Measurements from ENCODE around the gene STARD7. TPM values are rescaled to one million over a fixed set of nuclear protein-coding genes. Genes with fewer than 3 reads are reported as not detected.

STARD7 gene
- total and polyA plus RNA-seq, 10 of the 15 experiments (the other 5 are each of a cell fraction or from before 2014, with no cell fraction given): 85.4 to 237 (median 153) TPM

- TF ChIP-seq CUX1 (IDR thresholded peaks at IDR 0.05; ENCODE audit: insufficient replicate concordance, low read depth, low read length): no peak
- no peak; the same call in 1 of the 2 replicates for TF ChIP-seq NRF1 (conservative IDR thresholded peaks at IDR 0.05; ENCODE audit: low read depth, low read length)
- TF ChIP-seq STAT3 (IDR thresholded peaks at IDR 0.05; ENCODE audit: low read depth, low read length): no peak
- TF ChIP-seq MEF2A (IDR thresholded peaks at IDR 0.05; ENCODE audit: insufficient read depth, low read depth, low read length): 0 out of 2 replicates have a peak, but pooled peaks have one; percentile 13
- peak; percentile 66; the same call in 1 of the 2 replicates for TF ChIP-seq ZSCAN29 (IDR thresholded peaks at IDR 0.05)
- 0 out of 2 replicates have a peak, but pooled peaks have one; percentile 6 for TF ChIP-seq E2F4 (IDR thresholded peaks at IDR 0.05; ENCODE audit: low read depth, low read length)
- TF ChIP-seq FOS (IDR thresholded peaks at IDR 0.05; ENCODE audit: borderline replicate concordance, extremely low read depth, insufficient read length): no peak
- TF ChIP-seq MEF2B (IDR thresholded peaks at IDR 0.05; ENCODE audit: partially characterized antibody, poor library complexity, severe bottlenecking): peak; percentile 23
- TF ChIP-seq ATF2 (IDR thresholded peaks at IDR 0.05; ENCODE audit: low read length): no peak
- peak; percentile 94 for TF ChIP-seq SMAD5 (IDR thresholded peaks at IDR 0.05; ENCODE audit: low read depth)
- TF ChIP-seq TCF12 (IDR thresholded peaks at IDR 0.05; ENCODE audit: low read depth, low read length): peak; percentile 6; the same call in 1 of the 2 replicates
- TF ChIP-seq NFYB (IDR thresholded peaks at IDR 0.05; ENCODE audit: insufficient read depth, low read depth, low read length): no peak
- TF ChIP-seq CREM (IDR thresholded peaks at IDR 0.05; ENCODE audit: low read depth): no peak
- TF ChIP-seq REST (IDR thresholded peaks at IDR 0.05; ENCODE audit: low read depth, low read length): peak; percentile 44
- TF ChIP-seq BACH1 (IDR thresholded peaks at IDR 0.05; ENCODE audit: borderline replicate concordance): peak; percentile 93
- TF ChIP-seq SREBF2 (IDR thresholded peaks at IDR 0.05; ENCODE audit: low read length): no peak
- TF ChIP-seq ATF7 (IDR thresholded peaks at IDR 0.05; ENCODE audit: low read depth): no peak
- no peak for TF ChIP-seq SIX5 (IDR thresholded peaks at IDR 0.05; ENCODE audit: low read depth, low read length, severe bottlenecking)
Observed at GRCh38 chr2:96142217-96143113, 66.2 kb downstream of the STARD7 start (continued).

Measured in GM12878 (cell line).